ENCODE measurements around the gene FAM161A. TPM values are rescaled to one million over a fixed set of nuclear protein-coding genes. Genes with fewer than 3 reads are reported as not detected.

Gene FAM161A
- total and polyA plus RNA-seq, 2 experiments from 2014 or later: 16.2 to 27.4 TPM

DNA sequence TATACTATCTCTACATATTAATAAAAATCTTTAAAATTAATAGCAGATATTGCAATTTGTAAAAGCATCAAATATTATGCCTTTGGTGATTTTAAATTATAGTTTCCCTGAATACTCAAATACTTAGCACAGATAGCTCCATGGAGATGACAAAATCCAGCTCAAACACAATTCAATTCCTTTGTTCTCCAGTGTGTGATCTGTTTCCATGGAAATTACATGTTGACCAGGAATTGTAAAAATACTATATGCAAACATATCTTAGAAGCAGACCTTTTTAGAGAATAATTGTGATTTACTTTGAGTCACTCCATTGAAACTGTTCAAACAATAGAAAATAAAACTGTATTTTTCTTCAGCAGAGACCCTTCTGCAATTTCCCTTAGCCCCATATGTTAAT is 68.3 kb downstream of the FAM161A start:
- Histone ChIP-seq H4K20me1 (replicated peaks; ENCODE audit: insufficient read depth) (no peaks in the 10 kb centered on the region), H3K36me3 (ENCODE audit: insufficient read depth) (no peaks in the 10 kb centered on the region), H3K4me2 (no peak overlapping the region), H3K27ac (ENCODE audit: low read depth) (no peak overlapping the region), H3K27me3 (ENCODE audit: insufficient read depth) (no peaks in the 10 kb centered on the region), H2AFZ (no peak overlapping the region), H3K79me2 (replicated peaks; ENCODE audit: insufficient read depth) (no peaks in the 10 kb centered on the region), H3K4me1 (ENCODE audit: insufficient read depth) (no peaks in the 10 kb centered on the region), H3K4me3 (no peak overlapping the region), H3K9me2 (ENCODE audit: insufficient read depth) (peaks cover 4% of the 10 kb centered on the region; the same call in 1 of the 2 replicates), H3F3A (replicated peaks; ENCODE audit: low read depth) (no peaks in the 10 kb centered on the region)
- Mint-ChIP-seq H3K27ac (no peak overlapping the region), H3K27me3 (ENCODE audit: insufficient read depth, low read depth, poor library complexity) (no peaks in the 10 kb centered on the region), H3K4me3 (no peak overlapping the region), H3K4me1 (no peaks in the 10 kb centered on the region), H3K36me3 (ENCODE audit: low read depth) (no peaks in the 10 kb centered on the region), H3K9me3 (no peaks in the 10 kb centered on the region)
- DNase-seq (ENCODE audit: low spot score) (no peak), ATAC-seq (no peak)
- TF ChIP-seq JUNB (IDR thresholded peaks at IDR 0.05; ENCODE audit: unreplicated experiment) (no peak), ZNF331 (CRISPR knock-in tag; IDR thresholded peaks at IDR 0.05; ENCODE audit: low read depth) (no peak), ZNF114 (CRISPR knock-in tag; IDR thresholded peaks at IDR 0.05) (no peak), EZH2phosphoT487 (IDR thresholded peaks at IDR 0.05; ENCODE audit: unreplicated experiment) (no peak), NANOG (IDR thresholded peaks at IDR 0.05; ENCODE audit: borderline replicate concordance) (no peak), STAT1 (IDR thresholded peaks at IDR 0.05; ENCODE audit: unreplicated experiment) (no peak)
- TF ChIP-seq, protein P1, sequence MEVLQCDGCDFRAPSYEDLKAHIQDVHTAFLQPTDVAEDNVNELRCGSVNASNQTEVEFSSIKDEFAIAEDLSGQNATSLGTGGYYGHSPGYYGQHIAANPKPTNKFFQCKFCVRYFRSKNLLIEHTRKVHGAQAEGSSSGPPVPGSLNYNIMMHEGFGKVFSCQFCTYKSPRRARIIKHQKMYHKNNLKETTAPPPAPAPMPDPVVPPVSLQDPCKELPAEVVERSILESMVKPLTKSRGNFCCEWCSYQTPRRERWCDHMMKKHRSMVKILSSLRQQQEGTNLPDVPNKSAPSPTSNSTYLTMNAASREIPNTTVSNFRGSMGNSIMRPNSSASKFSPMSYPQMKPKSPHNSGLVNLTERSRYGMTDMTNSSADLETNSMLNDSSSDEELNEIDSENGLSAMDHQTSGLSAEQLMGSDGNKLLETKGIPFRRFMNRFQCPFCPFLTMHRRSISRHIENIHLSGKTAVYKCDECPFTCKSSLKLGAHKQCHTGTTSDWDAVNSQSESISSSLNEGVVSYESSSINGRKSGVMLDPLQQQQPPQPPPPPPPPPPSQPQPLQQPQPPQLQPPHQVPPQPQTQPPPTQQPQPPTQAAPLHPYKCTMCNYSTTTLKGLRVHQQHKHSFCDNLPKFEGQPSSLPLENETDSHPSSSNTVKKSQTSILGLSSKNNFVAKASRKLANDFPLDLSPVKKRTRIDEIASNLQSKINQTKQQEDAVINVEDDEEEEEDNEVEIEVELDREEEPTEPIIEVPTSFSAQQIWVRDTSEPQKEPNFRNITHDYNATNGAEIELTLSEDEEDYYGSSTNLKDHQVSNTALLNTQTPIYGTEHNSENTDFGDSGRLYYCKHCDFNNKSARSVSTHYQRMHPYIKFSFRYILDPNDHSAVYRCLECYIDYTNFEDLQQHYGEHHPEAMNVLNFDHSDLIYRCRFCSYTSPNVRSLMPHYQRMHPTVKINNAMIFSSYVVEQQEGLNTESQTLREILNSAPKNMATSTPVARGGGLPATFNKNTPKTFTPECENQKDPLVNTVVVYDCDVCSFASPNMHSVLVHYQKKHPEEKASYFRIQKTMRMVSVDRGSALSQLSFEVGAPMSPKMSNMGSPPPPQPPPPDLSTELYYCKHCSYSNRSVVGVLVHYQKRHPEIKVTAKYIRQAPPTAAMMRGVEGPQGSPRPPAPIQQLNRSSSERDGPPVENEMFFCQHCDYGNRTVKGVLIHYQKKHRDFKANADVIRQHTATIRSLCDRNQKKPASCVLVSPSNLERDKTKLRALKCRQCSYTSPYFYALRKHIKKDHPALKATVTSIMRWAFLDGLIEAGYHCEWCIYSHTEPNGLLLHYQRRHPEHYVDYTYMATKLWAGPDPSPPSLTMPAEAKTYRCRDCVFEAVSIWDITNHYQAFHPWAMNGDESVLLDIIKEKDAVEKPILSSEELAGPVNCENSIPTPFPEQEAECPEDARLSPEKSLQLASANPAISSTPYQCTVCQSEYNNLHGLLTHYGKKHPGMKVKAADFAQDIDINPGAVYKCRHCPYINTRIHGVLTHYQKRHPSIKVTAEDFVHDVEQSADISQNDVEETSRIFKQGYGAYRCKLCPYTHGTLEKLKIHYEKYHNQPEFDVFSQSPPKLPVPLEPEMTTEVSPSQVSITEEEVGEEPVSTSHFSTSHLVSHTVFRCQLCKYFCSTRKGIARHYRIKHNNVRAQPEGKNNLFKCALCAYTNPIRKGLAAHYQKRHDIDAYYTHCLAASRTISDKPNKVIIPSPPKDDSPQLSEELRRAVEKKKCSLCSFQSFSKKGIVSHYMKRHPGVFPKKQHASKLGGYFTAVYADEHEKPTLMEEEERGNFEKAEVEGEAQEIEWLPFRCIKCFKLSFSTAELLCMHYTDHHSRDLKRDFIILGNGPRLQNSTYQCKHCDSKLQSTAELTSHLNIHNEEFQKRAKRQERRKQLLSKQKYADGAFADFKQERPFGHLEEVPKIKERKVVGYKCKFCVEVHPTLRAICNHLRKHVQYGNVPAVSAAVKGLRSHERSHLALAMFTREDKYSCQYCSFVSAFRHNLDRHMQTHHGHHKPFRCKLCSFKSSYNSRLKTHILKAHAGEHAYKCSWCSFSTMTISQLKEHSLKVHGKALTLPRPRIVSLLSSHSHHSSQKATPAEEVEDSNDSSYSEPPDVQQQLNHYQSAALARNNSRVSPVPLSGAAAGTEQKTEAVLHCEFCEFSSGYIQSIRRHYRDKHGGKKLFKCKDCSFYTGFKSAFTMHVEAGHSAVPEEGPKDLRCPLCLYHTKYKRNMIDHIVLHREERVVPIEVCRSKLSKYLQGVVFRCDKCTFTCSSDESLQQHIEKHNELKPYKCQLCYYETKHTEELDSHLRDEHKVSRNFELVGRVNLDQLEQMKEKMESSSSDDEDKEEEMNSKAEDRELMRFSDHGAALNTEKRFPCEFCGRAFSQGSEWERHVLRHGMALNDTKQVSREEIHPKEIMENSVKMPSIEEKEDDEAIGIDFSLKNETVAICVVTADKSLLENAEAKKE (CRISPR knock-in tag; IDR thresholded peaks at IDR 0.05): no peak
- TF ChIP-seq, protein P2, sequence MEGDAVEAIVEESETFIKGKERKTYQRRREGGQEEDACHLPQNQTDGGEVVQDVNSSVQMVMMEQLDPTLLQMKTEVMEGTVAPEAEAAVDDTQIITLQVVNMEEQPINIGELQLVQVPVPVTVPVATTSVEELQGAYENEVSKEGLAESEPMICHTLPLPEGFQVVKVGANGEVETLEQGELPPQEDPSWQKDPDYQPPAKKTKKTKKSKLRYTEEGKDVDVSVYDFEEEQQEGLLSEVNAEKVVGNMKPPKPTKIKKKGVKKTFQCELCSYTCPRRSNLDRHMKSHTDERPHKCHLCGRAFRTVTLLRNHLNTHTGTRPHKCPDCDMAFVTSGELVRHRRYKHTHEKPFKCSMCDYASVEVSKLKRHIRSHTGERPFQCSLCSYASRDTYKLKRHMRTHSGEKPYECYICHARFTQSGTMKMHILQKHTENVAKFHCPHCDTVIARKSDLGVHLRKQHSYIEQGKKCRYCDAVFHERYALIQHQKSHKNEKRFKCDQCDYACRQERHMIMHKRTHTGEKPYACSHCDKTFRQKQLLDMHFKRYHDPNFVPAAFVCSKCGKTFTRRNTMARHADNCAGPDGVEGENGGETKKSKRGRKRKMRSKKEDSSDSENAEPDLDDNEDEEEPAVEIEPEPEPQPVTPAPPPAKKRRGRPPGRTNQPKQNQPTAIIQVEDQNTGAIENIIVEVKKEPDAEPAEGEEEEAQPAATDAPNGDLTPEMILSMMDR (conservative IDR thresholded peaks at IDR 0.05; ENCODE audit: low read depth in 2 of 2): no peak
- TF ChIP-seq, protein P3, sequence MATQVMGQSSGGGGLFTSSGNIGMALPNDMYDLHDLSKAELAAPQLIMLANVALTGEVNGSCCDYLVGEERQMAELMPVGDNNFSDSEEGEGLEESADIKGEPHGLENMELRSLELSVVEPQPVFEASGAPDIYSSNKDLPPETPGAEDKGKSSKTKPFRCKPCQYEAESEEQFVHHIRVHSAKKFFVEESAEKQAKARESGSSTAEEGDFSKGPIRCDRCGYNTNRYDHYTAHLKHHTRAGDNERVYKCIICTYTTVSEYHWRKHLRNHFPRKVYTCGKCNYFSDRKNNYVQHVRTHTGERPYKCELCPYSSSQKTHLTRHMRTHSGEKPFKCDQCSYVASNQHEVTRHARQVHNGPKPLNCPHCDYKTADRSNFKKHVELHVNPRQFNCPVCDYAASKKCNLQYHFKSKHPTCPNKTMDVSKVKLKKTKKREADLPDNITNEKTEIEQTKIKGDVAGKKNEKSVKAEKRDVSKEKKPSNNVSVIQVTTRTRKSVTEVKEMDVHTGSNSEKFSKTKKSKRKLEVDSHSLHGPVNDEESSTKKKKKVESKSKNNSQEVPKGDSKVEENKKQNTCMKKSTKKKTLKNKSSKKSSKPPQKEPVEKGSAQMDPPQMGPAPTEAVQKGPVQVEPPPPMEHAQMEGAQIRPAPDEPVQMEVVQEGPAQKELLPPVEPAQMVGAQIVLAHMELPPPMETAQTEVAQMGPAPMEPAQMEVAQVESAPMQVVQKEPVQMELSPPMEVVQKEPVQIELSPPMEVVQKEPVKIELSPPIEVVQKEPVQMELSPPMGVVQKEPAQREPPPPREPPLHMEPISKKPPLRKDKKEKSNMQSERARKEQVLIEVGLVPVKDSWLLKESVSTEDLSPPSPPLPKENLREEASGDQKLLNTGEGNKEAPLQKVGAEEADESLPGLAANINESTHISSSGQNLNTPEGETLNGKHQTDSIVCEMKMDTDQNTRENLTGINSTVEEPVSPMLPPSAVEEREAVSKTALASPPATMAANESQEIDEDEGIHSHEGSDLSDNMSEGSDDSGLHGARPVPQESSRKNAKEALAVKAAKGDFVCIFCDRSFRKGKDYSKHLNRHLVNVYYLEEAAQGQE (IDR thresholded peaks at IDR 0.05; ENCODE audit: unreplicated experiment): no peak
